HG03060 (cell line): ENCODE results near the gene GAP43.

ENCODE experiments used
- ATAC-seq: cut with Tn5 transposase; IDR thresholded peaks from one replicate; pipeline ENCODE4 v1.9.1; 2021; ENCODE audit warnings: low read depth, moderate number of reproducible peaks; ENCODE audit not compliant: unreplicated experiment

The GAP43 gene

GRCh38 chr3:115626721-115627120, 3.4 kb downstream of the GAP43 start:
- no peak for ATAC-seq

GRCh38 chr3:115627180-115628074, 4.1 kb downstream of the GAP43 start:
- ATAC-seq = peak; percentile 80

- ATAC-seq = peak; percentile 2
Measured at GRCh38 chr3:115628075-115628412, 4.7 kb downstream of the GAP43 start.

- no peak for ATAC-seq
Measured at GRCh38 chr3:115630850-115631249, 7.5 kb downstream of the GAP43 start.

- ATAC-seq = no peak
Measured at GRCh38 chr3:115632026-115632425, 8.7 kb downstream of the GAP43 start.

GRCh38 chr3:115633467-115633866, 10.2 kb downstream of the GAP43 start:
- ATAC-seq = no peak

GRCh38 chr3:115634052-115634451, 10.7 kb downstream of the GAP43 start:
- no peak for ATAC-seq

- ATAC-seq = no peak
Measured at GRCh38 chr3:115635406-115635805, 12.1 kb downstream of the GAP43 start.

- no peak for ATAC-seq
Measured at GRCh38 chr3:115638241-115638640, 14.9 kb downstream of the GAP43 start.

GRCh38 chr3:115638991-115639390, 15.7 kb downstream of the GAP43 start:
- ATAC-seq = no peak

GRCh38 chr3:115644391-115644790, 21.1 kb downstream of the GAP43 start:
- no peak for ATAC-seq

- no peak for ATAC-seq
Measured at GRCh38 chr3:115646027-115646690, 22.8 kb downstream of the GAP43 start.

GRCh38 chr3:115648559-115648958, 25.2 kb downstream of the GAP43 start:
- no peak for ATAC-seq

GRCh38 chr3:115651087-115651486, 27.8 kb downstream of the GAP43 start:
- no peak for ATAC-seq

- no peak for ATAC-seq
Measured at GRCh38 chr3:115651599-115651998, 28.3 kb downstream of the GAP43 start.

GRCh38 chr3:115652738-115653137, 29.4 kb downstream of the GAP43 start:
- ATAC-seq = peak; percentile 59

GRCh38 chr3:115655761-115656282, 32.5 kb downstream of the GAP43 start:
- no peak for ATAC-seq

- ATAC-seq = no peak
Measured at GRCh38 chr3:115657168-115657567, 33.9 kb downstream of the GAP43 start.

- ATAC-seq = no peak
Measured at GRCh38 chr3:115658032-115658336, 34.7 kb downstream of the GAP43 start.

- peak; percentile 31 for ATAC-seq
Measured at GRCh38 chr3:115658337-115659181, 35.2 kb downstream of the GAP43 start.
